GM21528 (cell line): Measurements from ENCODE around the gene CCDC27.
"Not testable (repeated sequence)": the region's sequence is repeated elsewhere in the genome, so short reads cannot be mapped to it uniquely, and the experiment has no call there.

Experiments used
- ATAC-seq: cut with Tn5 transposase; IDR thresholded peaks from one replicate; pipeline ENCODE4 v1.9.1; 2021; ENCODE audit warnings: mild to moderate bottlenecking, moderate library complexity; ENCODE audit not compliant: unreplicated experiment, low FRiP score

Gene CCDC27

GRCh38 chr1:3787745-3788605, 35.7 kb downstream of the CCDC27 start:
- no peak for ATAC-seq

- no peak for ATAC-seq
Measured at GRCh38 chr1:3788756-3789420, 36.6 kb downstream of the CCDC27 start.

- ATAC-seq = no peak
Measured at GRCh38 chr1:3789421-3790300, 37.4 kb downstream of the CCDC27 start.

GRCh38 chr1:3790500-3790923, 38.3 kb downstream of the CCDC27 start:
- ATAC-seq = no peak

GRCh38 chr1:3790952-3791351, 38.7 kb downstream of the CCDC27 start:
- no peak for ATAC-seq

- peak; percentile 28 for ATAC-seq
Measured at GRCh38 chr1:3795453-3796214, 43.4 kb downstream of the CCDC27 start.

- peak; percentile 98 for ATAC-seq
Measured at GRCh38 chr1:3796215-3797061, 44.2 kb downstream of the CCDC27 start, which contains the start of gene LRRC47. LRRC47 (minus strand) TSS chr1:3796498; CDS start chr1:3796476, 22 bp downstream.

- ATAC-seq = no peak
Measured at GRCh38 chr1:3799976-3800685, 47.9 kb downstream of the CCDC27 start.

GRCh38 chr1:3800795-3801194, 48.5 kb downstream of the CCDC27 start:
- not testable (repeated sequence) for ATAC-seq

GRCh38 chr1:3803905-3804626, 51.8 kb downstream of the CCDC27 start:
- ATAC-seq = no peak

GRCh38 chr1:3804627-3804944, 52.3 kb downstream of the CCDC27 start:
- ATAC-seq = not testable (repeated sequence)

- no peak for ATAC-seq
Measured at GRCh38 chr1:3805038-3805437, 52.8 kb downstream of the CCDC27 start.

GRCh38 chr1:3807769-3808168, 55.5 kb downstream of the CCDC27 start:
- no peak for ATAC-seq

- no peak for ATAC-seq
Measured at GRCh38 chr1:3809680-3810079, 57.4 kb downstream of the CCDC27 start.

- not testable (repeated sequence) for ATAC-seq
Measured at GRCh38 chr1:3810149-3810761, 58.0 kb downstream of the CCDC27 start.

GRCh38 chr1:3811595-3811911, 59.3 kb downstream of the CCDC27 start:
- no peak for ATAC-seq

GRCh38 chr1:3814065-3814464, 61.8 kb downstream of the CCDC27 start:
- ATAC-seq = no peak
